SK-N-SH (cell line): ENCODE measurements around the gene SHROOM2. TPM values are rescaled to one million over a fixed set of nuclear protein-coding genes. Genes with fewer than 3 reads are reported as not detected.

Experiments used
- CTCF ChIA-PET: fragments of 300-600, 350-600 bp; formaldehyde crosslinking; extraction: SDS; loops from one replicate; lab custom pipeline; 2021; lab: Yijun Ruan, JAX
- POLR2A ChIA-PET: fragments of 350-600 bp; sonication (Branson Sonifier 250); formaldehyde crosslinking; extraction: SDS; loops from one replicate; lab custom pipeline; 2020; ENCODE audit warnings: antibody characterized with exemption, inconsistent platforms; lab: Yijun Ruan, JAX
- DNase-seq: peaks from one replicate; pipeline ENCODE4 v3.0.0; 2012
- H2AFZ ChIP-seq: fragments of 200-600 bp; sonication (generic); 2 replicates; pipeline ENCODE4 v1.8.1; 2016; ENCODE audit warnings: antibody characterized with exemption, mild to moderate bottlenecking, low read depth
- H3F3A ChIP-seq: fragments of 200-600 bp; sonication (generic); replicated peaks from 2 replicates; pipeline ENCODE3; 2016; ENCODE audit warnings: antibody characterized with exemption, mild to moderate bottlenecking; ENCODE audit not compliant: insufficient read depth
- H3K27ac ChIP-seq, 2 experiments: fragments of 200-500 bp in 1 of 2; fragments of 200-600 bp in 1 of 2; sonication (Bioruptor generic) in 1 of 2; sonication (generic), shearing (Covaris generic) in 1 of 2; 2 replicates each; pipeline versions ENCODE4 v1.5.1 to v1.6.1; 2014 to 2016; ENCODE audit warnings: low read depth in 2 of 2, inconsistent platforms in 1 of 2, low read length in 1 of 2, mild to moderate bottlenecking in 1 of 2, mixed read lengths in 1 of 2
- H3K27me3 ChIP-seq: fragments of 200-600 bp; sonication (generic), shearing (Covaris generic); 2 replicates; pipeline ENCODE4 v1.6.1; 2016; ENCODE audit warnings: mixed run types; ENCODE audit not compliant: insufficient read depth
- H3K36me3 ChIP-seq, 2 experiments: fragments of 200-500 bp in 1 of 2; fragments of 200-600 bp in 1 of 2; sonication (Bioruptor generic) in 1 of 2; sonication (generic) in 1 of 2; replicated peaks in 1 of 2; 2 replicates each; pipeline versions ENCODE3 to v1.5.1; 2014 to 2016; ENCODE audit warnings: low read length in 1 of 2, mild to moderate bottlenecking in 1 of 2; ENCODE audit not compliant: insufficient read depth in 2 of 2, control insufficient read depth in 1 of 2
- H3K4me1 ChIP-seq, 2 experiments: fragments of 200-500 bp in 1 of 2; fragments of 200-600 bp in 1 of 2; sonication (Bioruptor generic) in 1 of 2; sonication (generic), shearing (Covaris generic) in 1 of 2; 2 replicates each; pipeline versions ENCODE4 v1.5.1 to v1.6.1; 2014 to 2016; ENCODE audit warnings: low read depth in 1 of 2, low read length in 1 of 2, mixed run types in 1 of 2; ENCODE audit not compliant: insufficient read depth in 2 of 2, control insufficient read depth in 1 of 2
- H3K4me2 ChIP-seq: fragments of 200-600 bp; sonication (generic), shearing (Covaris generic); 2 replicates; pipeline ENCODE4 v1.6.1; 2017; ENCODE audit warnings: mixed run types
- H3K4me3 ChIP-seq, 2 experiments: fragments of 200-500 bp in 1 of 2; fragments of 200-600 bp in 1 of 2; sonication (Bioruptor generic) in 1 of 2; sonication (generic), shearing (Covaris generic) in 1 of 2; 2 replicates each; pipeline versions ENCODE4 v1.5.1 to v1.8.1; 2014 to 2016; ENCODE audit warnings: low read depth in 2 of 2, inconsistent platforms in 1 of 2, low read length in 1 of 2, mild to moderate bottlenecking in 1 of 2, mixed read lengths in 1 of 2, moderate library complexity in 1 of 2
- H3K79me2 ChIP-seq: fragments of 200-600 bp; sonication (generic); 2 replicates; pipeline ENCODE4 v1.8.1; 2017; ENCODE audit warnings: mild to moderate bottlenecking; ENCODE audit not compliant: insufficient read depth
- H3K9ac ChIP-seq: fragments of 200-600 bp; sonication (generic); 2 replicates; pipeline ENCODE4 v1.6.1; 2017; ENCODE audit warnings: mixed run types
- H3K9me2 ChIP-seq: fragments of 200-600 bp; sonication (generic); 2 replicates; pipeline ENCODE4 v1.6.1; 2017; ENCODE audit warnings: mixed run types
- H3K9me3 ChIP-seq: fragments of 200-600 bp; sonication (generic); 2 replicates; pipeline ENCODE4 v1.6.1; 2017; ENCODE audit warnings: mixed run types, mild to moderate bottlenecking, moderate library complexity
- H4K20me1 ChIP-seq: fragments of 200-600 bp; sonication (generic); 2 replicates; pipeline ENCODE4 v1.6.1; 2017; ENCODE audit warnings: mild to moderate bottlenecking, mixed run types; ENCODE audit not compliant: insufficient read depth
- CHD2 ChIP-seq: fragments of 150-350 bp; IDR thresholded peaks from 2 replicates; pipeline ENCODE4 v1.6.1; 2018; ENCODE audit warnings: low read length; ENCODE audit not compliant: partially characterized antibody
- CTCF ChIP-seq: fragments of 200-600 bp; sonication (generic); IDR thresholded peaks from 2 replicates; pipeline ENCODE4 v1.6.1; 2017; ENCODE audit warnings: antibody characterized with exemption, mild to moderate bottlenecking, moderate library complexity
- ELF1 ChIP-seq: IDR thresholded peaks from 2 replicates; pipeline ENCODE4 v1.4.0; 2012
- EP300 ChIP-seq, 2 experiments: IDR thresholded peaks; 2 replicates each; pipeline versions ENCODE4 v1.4.0 to v1.6.1; 2012; ENCODE audit warnings: borderline replicate concordance in 1 of 2, low read depth in 1 of 2, low read length in 1 of 2
- GATA2 ChIP-seq: sonication (generic); formaldehyde crosslinking; IDR thresholded peaks from 2 replicates; pipeline ENCODE4 v1.5.0; 2020; ENCODE audit warnings: mild to moderate bottlenecking, missing genetic modification reagents
- RCOR1 ChIP-seq: fragments of 150-350 bp; IDR thresholded peaks from 2 replicates; pipeline ENCODE4 v1.6.1; 2017; ENCODE audit warnings: antibody characterized with exemption, low read length
- SIN3A ChIP-seq: IDR thresholded peaks from 2 replicates; pipeline ENCODE4 v1.6.1; 2012; ENCODE audit warnings: low read depth, mild to moderate bottlenecking, low read length, moderate library complexity, borderline replicate concordance
- SMC3 ChIP-seq: IDR thresholded peaks from 2 replicates; pipeline ENCODE4 v1.6.1; 2012; ENCODE audit warnings: low read depth, low read length, improper control_type of control experiment
- ZBTB33 ChIP-seq: IDR thresholded peaks from 2 replicates; pipeline ENCODE4 v1.4.0; 2012; ENCODE audit warnings: low read depth, borderline replicate concordance
- WGBS: methylation state at CpG from one replicate; pipeline ENCODE4 v1.1.6; 2017; ENCODE audit warnings: low lambda C conversion rate; 5-methylcytosine and 5-hydroxymethylcytosine counted together
- polyA plus RNA-seq, 3 experiments: library from polyadenylated mRNA; depleted of rRNA; stranded (reverse); fragments of >200 nt; gene quantifications; 2 replicates each; pipeline ENCODE4 v1.2.3, GENCODE V29; 2012

The SHROOM2 gene
- polyA plus RNA-seq, 1 of the 3 experiments (the other 2 are of a cell fraction): not detected

GRCh38 chrX:9749146-9749692, 37.0 kb upstream of the SHROOM2 start (continued):
- no peak for TF ChIP-seq CTCF
- TF ChIP-seq RCOR1: no peak
- TF ChIP-seq CHD2: no peak
- TF ChIP-seq GATA2 (CRISPR knock-in tag): no peak

- Histone ChIP-seq H3K36me3 (no peaks in the 10 kb centered on the region), H3K4me2 (no peak overlapping the region), H3K9me2 (no peaks in the 10 kb centered on the region), H3K4me1 (no peaks in the 10 kb centered on the region), H3K9ac (no peak overlapping the region), H2AFZ (no peak overlapping the region), H3F3A (no peaks in the 10 kb centered on the region), H3K27ac (no peak overlapping the region), H3K4me3 (no peak overlapping the region), H3K9me3 (no peaks in the 10 kb centered on the region), H4K20me1 (no peaks in the 10 kb centered on the region), H3K27me3 (no peaks in the 10 kb centered on the region; the same call in 1 of the 2 replicates), H3K79me2 (no peaks in the 10 kb centered on the region)
- WGBS: 36% methylated on average over 7 of the region's 7 CpGs
- ChIA-PET POLR2A (no interaction called here), CTCF (no interaction called here)
- no peak for DNase-seq
- TF ChIP-seq CTCF: no peak
- TF ChIP-seq SMC3: no peak
- TF ChIP-seq SIN3A: no peak
- no peak for TF ChIP-seq ELF1
- no peak for TF ChIP-seq ZBTB33
- TF ChIP-seq EP300 (IDR thresholded peaks at IDR 0.05; ENCODE audit: borderline replicate concordance in 1 of 2, low read depth in 1 of 2, low read length in 1 of 2): no peak
Measured at GRCh38 chrX:9757366-9757765, 28.9 kb upstream of the SHROOM2 start.
